DMS 273 treated with DMSO at 0.1 percent for 48 hours (cell line): ENCODE measurements around the gene SCAF8.
"Not testable (repeated sequence)": the region's sequence is repeated elsewhere in the genome, so short reads cannot be mapped to it uniquely, and the experiment has no call there.

Source experiments
- DNase-seq: peaks from one replicate; lab custom pipeline; 2025; lab: John Stamatoyannopoulos, UW

Gene SCAF8, protein sequence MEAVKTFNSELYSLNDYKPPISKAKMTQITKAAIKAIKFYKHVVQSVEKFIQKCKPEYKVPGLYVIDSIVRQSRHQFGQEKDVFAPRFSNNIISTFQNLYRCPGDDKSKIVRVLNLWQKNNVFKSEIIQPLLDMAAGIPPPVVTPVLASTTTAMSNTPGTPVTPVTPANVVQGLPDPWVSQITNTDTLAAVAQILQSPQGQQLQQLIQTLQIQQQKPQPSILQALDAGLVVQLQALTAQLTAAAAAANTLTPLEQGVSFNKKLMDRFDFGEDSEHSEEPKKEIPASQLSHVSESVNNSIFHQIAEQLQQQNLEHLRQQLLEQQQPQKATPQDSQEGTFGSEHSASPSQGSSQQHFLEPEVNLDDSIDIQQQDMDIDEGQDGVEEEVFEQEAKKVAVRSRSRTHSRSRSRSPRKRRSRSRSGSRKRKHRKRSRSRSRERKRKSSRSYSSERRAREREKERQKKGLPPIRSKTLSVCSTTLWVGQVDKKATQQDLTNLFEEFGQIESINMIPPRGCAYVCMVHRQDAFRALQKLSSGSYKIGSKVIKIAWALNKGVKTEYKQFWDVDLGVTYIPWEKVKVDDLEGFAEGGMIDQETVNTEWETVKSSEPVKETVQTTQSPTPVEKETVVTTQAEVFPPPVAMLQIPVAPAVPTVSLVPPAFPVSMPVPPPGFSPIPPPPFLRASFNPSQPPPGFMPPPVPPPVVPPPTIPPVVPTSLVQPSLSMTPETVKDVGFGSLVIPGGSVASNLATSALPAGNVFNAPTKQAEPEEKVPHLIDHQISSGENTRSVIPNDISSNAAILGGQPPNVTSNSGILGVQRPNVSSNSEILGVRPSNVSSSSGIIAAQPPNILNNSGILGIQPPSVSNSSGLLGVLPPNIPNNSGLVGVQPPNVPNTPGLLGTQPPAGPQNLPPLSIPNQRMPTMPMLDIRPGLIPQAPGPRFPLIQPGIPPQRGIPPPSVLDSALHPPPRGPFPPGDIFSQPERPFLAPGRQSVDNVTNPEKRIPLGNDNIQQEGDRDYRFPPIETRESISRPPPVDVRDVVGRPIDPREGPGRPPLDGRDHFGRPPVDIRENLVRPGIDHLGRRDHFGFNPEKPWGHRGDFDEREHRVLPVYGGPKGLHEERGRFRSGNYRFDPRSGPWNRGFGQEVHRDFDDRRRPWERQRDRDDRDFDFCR (N-terminal part only)

GRCh38 chr6:154733183-154733625 is at the start of gene SCAF8:
Gene SCAF8 (plus strand): TSS chr6:154733416. CDS start chr6:154733901, 485 bp downstream.
- peak; percentile 60 for DNase-seq

DNA sequence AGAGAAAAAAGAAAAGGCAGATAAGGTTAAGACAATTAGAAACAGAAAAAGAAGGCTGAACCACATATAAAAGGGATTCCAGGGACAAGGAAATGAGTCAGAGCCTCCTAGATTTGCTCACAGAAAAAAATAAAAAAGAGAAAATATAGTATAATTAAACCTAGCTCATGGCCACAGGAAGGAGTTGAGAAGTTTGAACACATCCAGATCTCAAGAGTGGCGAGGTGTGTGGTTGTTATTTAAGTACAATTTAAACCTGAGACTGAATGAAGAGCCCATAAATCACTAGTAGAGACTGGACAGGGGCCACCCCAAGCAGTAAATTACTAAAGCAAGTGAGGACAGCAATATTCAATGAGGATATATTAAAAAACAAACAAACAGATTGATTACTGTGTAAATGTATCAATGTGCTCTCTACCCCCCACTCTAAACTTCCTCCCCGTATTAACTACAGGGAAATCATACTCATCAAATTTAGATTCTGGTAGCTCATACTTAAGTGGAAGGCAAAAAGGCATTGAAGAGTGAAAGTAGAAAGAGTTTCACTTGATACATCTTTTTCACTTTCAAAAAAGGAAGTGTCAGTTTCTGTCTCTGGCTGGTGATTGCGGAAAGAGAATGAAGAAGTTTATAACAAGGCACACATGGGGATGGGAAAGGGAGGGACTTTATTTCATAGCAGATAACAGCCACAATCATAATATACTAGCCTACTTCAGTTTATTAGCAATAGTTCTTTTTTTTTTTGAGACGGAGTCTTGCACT is 49.3 kb upstream of the SCAF8 start:
- no peak for DNase-seq

GRCh38 chr6:154686162-154686561 is 47.1 kb upstream of the SCAF8 start:
- DNase-seq: no peak

GRCh38 chr6:154689493-154690255 is 43.5 kb upstream of the SCAF8 start:
- no peak for DNase-seq

DNA sequence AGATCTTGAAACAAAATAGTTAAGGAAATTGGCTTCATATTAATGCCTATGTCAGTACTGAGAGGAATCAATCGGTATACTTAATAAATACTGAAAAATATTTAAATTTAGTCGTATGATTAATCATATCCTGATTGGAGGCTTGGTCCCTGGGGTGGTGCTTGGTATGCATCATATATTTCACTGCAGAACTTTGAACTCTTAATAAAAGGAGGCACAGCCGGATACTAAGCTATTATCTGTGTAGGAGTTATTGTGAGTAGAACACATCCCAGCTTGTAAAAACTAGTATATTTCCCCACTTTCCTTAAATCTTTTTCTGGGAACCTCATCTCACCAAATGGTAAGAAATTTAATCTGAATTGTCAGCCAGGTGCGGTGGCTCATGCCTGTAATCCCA is 42.4 kb upstream of the SCAF8 start:
- DNase-seq: no peak

- DNase-seq: no peak
These were observed 36.6 kb upstream of the SCAF8 start for GRCh38 chr6:154696661-154697060.

GRCh38 chr6:154703124-154703523 is 30.1 kb upstream of the SCAF8 start:
- DNase-seq: no peak

GRCh38 chr6:154705471-154706113 is 27.6 kb upstream of the SCAF8 start:
- DNase-seq: no peak

GRCh38 chr6:154706389-154706788 is 26.8 kb upstream of the SCAF8 start:
- no peak for DNase-seq

- no peak for DNase-seq
These were observed 23.6 kb upstream of the SCAF8 start for GRCh38 chr6:154709621-154710020.

DNA sequence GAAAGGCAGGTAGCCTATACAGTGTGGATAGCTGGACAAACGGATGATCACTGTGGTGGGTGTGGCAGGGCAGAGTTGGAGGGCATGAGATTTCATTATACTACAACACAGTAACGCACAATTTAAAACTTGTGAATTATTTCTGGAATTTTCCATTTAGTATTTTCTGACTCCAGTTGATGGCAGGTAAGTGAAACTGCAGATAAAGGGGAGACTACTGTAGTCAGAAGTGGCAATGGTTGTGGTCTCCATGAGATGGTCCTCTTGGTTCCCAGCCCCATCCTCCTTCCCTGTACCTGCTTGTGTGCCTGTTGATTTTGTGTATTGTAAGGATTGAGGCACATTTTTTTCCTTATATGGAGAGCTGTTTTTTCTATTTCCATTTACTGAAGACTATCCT is 22.5 kb upstream of the SCAF8 start:
- DNase-seq: no peak

GRCh38 chr6:154715446-154715845 is 17.8 kb upstream of the SCAF8 start:
- no peak for DNase-seq

DNA sequence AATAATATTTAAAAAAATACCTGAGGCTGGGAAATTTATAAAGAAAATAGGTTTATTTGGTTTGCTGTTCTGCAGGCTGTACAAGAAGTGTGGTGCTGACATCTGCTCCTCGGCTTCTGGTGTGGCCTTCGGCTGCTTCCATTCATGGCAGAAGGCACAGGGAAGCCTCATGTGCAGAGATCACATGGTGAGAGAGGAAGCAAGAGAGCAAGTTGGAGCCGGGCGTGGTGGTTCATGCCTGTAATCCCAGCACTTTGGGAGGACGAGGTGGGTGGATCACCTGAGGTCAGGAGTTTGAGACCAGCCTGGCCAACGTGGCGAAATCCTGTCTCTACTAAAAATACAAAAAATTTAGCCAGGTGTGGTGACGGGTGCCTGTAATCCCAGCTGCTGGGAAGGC is 16.9 kb upstream of the SCAF8 start:
- not testable (repeated sequence) for DNase-seq

DNA sequence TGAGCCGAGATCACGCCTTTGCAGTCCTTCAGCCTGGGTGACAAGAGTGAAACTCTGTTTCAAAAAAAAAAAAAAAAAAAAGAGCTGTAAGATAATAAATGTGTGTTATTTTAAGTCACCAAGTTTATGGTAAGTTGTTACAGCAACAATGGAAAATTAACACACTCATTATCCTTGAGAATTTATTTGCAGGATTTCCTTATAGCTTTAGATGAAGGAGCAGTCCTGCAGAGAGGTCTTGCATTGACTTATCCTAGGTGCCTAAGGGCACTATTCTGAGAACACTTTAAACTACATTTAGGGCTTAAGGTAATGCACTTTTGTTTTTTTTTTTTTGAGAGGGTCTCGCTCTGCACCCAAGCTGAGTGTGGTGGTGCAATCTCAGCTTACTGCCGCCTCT is 13.8 kb upstream of the SCAF8 start:
- DNase-seq: no peak

DNA sequence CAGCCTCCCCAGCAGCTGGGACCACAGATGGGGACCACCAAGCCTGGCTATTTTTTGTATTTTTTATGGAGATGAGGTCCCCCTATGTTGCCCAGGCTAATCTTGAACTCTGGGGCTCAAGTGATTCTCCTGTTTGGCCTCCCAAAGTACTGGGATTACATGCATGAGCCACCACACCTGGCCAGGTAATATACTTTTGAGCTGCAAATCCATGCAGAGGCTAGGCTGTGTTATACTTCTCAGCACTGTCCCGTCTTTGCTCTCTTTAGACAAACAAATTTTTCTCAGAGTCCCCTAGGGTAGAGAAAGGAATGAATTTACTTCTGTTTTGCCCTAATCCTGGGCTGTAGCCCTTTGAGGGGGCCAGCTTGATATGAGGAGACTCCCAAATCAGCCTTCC is 13.4 kb upstream of the SCAF8 start:
- no peak for DNase-seq

DNA sequence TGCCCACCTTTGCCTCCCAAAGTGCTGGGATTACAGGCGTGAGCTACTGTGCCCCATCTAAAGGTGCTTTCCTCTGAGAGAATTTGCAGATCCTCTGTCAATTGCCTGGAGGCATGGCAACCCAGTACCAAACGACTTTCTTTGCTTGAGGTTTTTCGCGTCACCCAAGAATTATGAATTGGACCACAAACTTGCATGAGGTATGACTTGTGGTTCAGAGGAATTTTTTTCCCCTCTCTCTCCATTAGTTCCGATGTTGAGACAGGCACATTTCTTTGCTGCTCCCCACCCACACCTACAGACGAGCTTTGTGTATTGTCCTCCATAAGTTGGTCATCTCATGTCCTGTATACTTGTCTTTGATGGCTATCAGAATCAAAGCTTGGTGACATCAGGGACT is 11.8 kb upstream of the SCAF8 start:
- DNase-seq: no peak

DNA sequence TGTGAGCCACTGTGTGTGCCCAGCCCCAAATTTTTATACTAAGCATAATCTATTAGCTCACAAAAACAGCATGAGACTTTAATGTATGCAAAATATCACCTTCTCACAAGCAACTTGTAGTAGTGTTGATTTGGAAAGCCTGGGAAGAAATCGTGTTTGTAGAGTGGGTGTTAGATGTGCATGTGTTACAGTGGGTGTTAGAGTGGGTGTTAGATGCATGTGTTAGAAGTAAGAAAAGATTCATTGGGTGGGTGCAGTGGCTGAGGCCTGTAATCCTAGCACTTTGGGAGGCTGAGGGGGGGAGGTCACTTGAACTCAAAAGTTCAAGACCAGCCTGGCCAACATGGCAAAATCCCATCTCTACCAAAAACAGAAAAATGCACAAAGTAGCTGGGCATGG is 6.3 kb upstream of the SCAF8 start:
- no peak for DNase-seq

DNA sequence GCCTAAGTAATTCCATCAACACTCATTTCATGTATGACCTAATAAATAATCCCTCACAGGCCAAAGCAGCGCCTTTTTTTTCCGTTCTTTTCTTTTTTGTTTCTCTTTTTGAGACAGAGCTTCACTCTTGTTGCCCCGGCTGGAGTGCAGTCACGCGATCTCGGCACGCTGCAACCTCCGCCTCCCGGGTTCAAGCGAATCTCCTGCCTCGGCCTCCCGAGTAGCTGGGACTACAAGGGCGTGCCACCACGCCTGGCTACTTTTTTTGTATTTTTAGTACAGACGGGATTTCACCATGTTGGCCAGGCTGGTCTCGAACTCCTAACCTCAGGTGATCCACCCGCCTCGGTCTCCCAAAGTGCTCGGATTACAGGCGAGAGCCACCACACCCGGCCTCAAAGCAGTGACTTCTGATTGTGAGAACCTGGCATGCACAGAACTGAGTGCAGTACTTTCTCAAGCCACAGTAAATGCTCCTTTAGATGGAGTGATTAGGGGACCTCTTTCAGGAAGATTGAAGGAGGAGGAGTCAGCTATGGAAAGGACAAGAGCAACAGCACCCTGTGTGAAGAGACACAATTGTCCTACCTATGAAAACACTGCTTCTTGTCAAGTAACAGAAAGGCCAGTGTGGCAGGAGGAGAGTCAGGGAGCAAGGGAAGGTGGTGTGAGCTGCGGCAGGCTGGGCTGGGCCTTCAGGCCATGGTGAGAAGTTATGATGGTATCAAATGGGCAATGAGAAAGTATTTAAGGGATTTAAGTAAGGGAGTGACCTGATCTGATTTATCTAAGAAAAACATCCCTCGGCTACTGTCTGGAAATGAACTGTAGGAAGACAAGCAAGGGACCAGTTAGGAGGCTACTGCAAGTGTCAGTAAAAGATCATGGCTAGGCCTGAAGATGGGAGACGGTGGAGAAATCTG is 1.7 kb upstream of the SCAF8 start:
- DNase-seq: no peak

GRCh38 chr6:154732538-154733182 is 556 bp upstream of the SCAF8 start:
- DNase-seq: peak; percentile 65
